Measurements from ENCODE around the gene GABRD. TPM values are rescaled to one million over a fixed set of nuclear protein-coding genes. Genes with fewer than 3 reads are reported as not detected.

The GABRD gene
- total and polyA plus RNA-seq, 10 of the 15 experiments (the other 5 are each of a cell fraction or from before 2014, with no cell fraction given): not detected

GRCh38 chr1:2052054-2052679, 33.0 kb downstream of the GABRD start:
- Histone ChIP-seq H4K20me1 (ENCODE audit: control insufficient read depth, insufficient read depth) (no peaks in the 10 kb centered on the region), H3K9me3 (replicated peaks; ENCODE audit: control insufficient read depth, insufficient read depth, low read length) (no peaks in the 10 kb centered on the region), H3K27me3 (replicated peaks in 1 of 2; ENCODE audit: control insufficient read depth in 2 of 2, insufficient read depth in 2 of 2, low read length in 1 of 2) (no peaks in the 10 kb centered on the region; a peak in 1 of 4 replicates), H3K4me2 (ENCODE audit: control insufficient read depth, insufficient read depth) (no peak overlapping the region), H3K9ac (ENCODE audit: control insufficient read depth, insufficient read depth, low read length) (no peak overlapping the region), H3K4me1 (ENCODE audit: control insufficient read depth, insufficient read depth, low read length) (no peaks in the 10 kb centered on the region), H3K79me2 (ENCODE audit: control insufficient read depth, insufficient read depth, low read length) (no peaks in the 10 kb centered on the region), H3K27ac (ENCODE audit: control insufficient read depth, insufficient read depth) (no peak overlapping the region), H3K36me3 (ENCODE audit: control insufficient read depth in 2 of 2, insufficient read depth in 2 of 2, low read length in 1 of 2) (no peaks in the 10 kb centered on the region), H2AFZ (ENCODE audit: control insufficient read depth, low read depth, low read length) (no peak overlapping the region), H3K4me3 (no peak overlapping the region)
- FAIRE-seq (no peak), DNase-seq (ENCODE audit: low read depth, low spot score) (no peak), ATAC-seq (no peak)
- RAD21 ChIA-PET (ENCODE audit: unreplicated experiment): no interaction called here
- in situ Hi-C loops (cut with MboI): no loop called here
- TF ChIP-seq RAD21 (IDR thresholded peaks at IDR 0.05; ENCODE audit: insufficient read depth, low read depth, low read length) (no peak), TCF3 (IDR thresholded peaks at IDR 0.05; ENCODE audit: borderline replicate concordance, insufficient read depth, low read depth, low read length) (no peak), CBX5 (IDR thresholded peaks at IDR 0.05; ENCODE audit: low read depth) (no peak), ZNF622 (IDR thresholded peaks at IDR 0.05) (no peak), RB1 (IDR thresholded peaks at IDR 0.05; ENCODE audit: borderline replicate concordance) (no peak), YBX1 (IDR thresholded peaks at IDR 0.05) (no peak), ZSCAN29 (IDR thresholded peaks at IDR 0.05) (no peak), KAT2A (conservative IDR thresholded peaks at IDR 0.05; ENCODE audit: control insufficient read depth, low read depth, low read length) (no peak), CUX1 (IDR thresholded peaks at IDR 0.05; ENCODE audit: insufficient replicate concordance, low read depth, low read length) (no peak), ZBTB40 (IDR thresholded peaks at IDR 0.05; ENCODE audit: borderline replicate concordance) (no peak), POLR2AphosphoS2 (IDR thresholded peaks at IDR 0.05; ENCODE audit: low read depth, low read length) (no peak), SIN3A (IDR thresholded peaks at IDR 0.05; ENCODE audit: low read depth, low read length) (no peak), NKRF (conservative IDR thresholded peaks at IDR 0.05) (no peak)
- intact Hi-C loops (cut with micrococcal nuclease; ENCODE audit: unreplicated experiment): no loop called here
- no TSS peak for BruUV-seq (replicated peaks)
- SMC1A ChIA-PET (ENCODE audit: uncharacterized antibody, unreplicated experiment): no interaction called here
- 79% methylated on average over 14 of the region's 16 CpGs for WGBS (ENCODE audit: insufficient coverage, insufficient replicate concordance, low lambda C conversion rate, missing lambda C conversion rate)
- CTCF ChIA-PET: no interaction called here
- POLR2A ChIA-PET: no interaction called here

All from GM12878 (cell line).